ENCODE data around the gene SLC35A5. TPM values are rescaled to one million over a fixed set of nuclear protein-coding genes. Genes with fewer than 3 reads are reported as not detected.

The SLC35A5 gene
- total and polyA plus RNA-seq, 7 donors, result 7.2 to 32.1 (median 16.1) TPM

DNA sequence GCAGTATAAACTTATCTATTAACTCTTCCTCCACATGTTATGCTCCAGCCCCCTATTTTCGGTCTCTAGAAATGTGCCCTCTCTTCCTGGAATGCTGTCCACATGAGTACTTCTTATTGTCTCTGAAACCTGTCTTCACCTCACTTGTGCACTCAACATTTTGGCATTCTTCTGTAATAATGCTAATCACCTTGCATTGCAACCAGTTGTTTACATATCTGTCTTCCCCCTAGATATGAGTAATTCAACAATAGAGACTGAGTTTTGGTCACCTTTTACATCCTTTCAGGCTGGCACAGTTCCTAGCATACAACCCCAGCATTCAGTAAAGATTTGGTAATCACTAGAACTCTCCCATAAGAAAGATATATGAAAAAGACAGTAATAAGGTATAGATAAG, 61.9 kb downstream of the SLC35A5 start:
- Histone ChIP-seq H3K27me3 (no peaks in the 10 kb centered on the region), H3K4me3 (no peak overlapping the region), H3K36me3 (peaks cover 0 to 1% (median 0%) of the 10 kb centered on the region in 4 donors), H3K9me3 (no peaks in the 10 kb centered on the region), H3K27ac (no peak overlapping the region), H3K4me1 (peaks cover 0 to 29% (median 10%) of the 10 kb centered on the region in 4 donors)
- intact Hi-C loops (cut with DNase I), result no loop called here
- DNase-seq, result no peak
- TF ChIP-seq EP300 (IDR thresholded peaks at IDR 0.05), result no peak
- TF ChIP-seq POLR2AphosphoS5 (IDR thresholded peaks at IDR 0.05), result no peak
- WGBS, 2 donors, result 88 to 92% methylated on average over 1 of the region's 1 CpG

DNA sequence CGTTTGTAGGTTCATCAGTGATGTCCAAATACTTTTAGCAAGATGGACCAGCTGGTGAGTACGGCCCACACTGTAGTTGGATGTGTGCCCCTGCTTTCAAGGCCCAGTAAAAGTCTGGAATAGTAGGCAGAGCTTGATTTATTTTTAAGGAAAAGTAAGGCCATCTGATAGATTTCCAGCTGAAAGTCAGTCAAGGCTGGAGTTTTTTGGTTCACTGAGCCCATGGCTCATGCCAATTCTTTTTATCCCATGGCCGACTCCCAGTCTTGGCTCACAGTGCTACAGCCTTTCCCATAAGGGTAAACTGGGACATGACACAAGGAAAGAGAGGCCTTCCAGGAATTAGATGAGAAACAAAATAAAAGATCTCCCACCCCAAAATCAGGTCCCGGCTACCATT, 65.6 kb downstream of the SLC35A5 start:
- Histone ChIP-seq H3K4me3 (no peak overlapping the region), H3K36me3 (no peaks in the 10 kb centered on the region), H3K27ac (peak overlapping the region; percentile 27 to 86 (median 72)), H3K9me3 (no peaks in the 10 kb centered on the region), H3K4me1 (peaks cover 0 to 59% (median 33%) of the 10 kb centered on the region in 4 donors), H3K27me3 (no peaks in the 10 kb centered on the region)
- TF ChIP-seq POLR2AphosphoS5 (IDR thresholded peaks at IDR 0.05) (peak in 2 of 4 donors; percentile 27 to 30), POLR2A (IDR thresholded peaks at IDR 0.05) (no peak), EP300 (IDR thresholded peaks at IDR 0.05) (peak in 1 of 4 donors; percentile 7)
- DNase-seq, result no peak
- WGBS, 2 donors, result 73 to 80% methylated on average over 4 of the region's 4 CpGs
- intact Hi-C loops (cut with DNase I), result no loop called here

DNA sequence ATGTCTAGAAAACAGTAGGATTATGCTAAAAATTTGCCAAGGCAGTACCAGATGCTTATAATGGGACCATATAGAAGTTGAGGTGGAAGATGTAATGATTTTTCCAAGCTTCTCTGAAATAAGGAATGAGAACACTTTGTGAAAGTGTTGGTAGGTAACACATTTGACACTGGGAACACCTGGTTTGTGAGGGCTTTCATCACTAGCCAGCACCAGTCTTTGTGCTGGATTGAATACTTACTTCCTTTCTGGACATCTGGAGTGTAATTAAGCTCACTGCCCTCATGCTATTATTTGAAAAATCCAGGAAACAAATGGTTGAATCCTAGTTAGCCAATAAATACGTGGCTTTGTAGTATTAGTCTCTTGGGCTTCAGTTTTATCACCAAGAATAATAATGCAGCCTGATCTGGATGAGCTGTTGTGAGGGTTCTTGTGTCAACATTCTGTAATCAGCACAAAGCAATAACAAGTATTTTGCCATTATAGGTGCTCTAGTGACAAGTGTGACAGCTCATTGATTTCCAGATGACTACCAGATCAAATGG, 66.1 kb downstream of the SLC35A5 start:
- Histone ChIP-seq H3K27ac (peak overlapping the region; percentile 27 to 86 (median 72)), H3K4me3 (no peak overlapping the region), H3K4me1 (peaks cover 0 to 65% (median 36%) of the 10 kb centered on the region in 4 donors), H3K36me3 (no peaks in the 10 kb centered on the region), H3K27me3 (no peaks in the 10 kb centered on the region), H3K9me3 (no peaks in the 10 kb centered on the region)
- TF ChIP-seq EP300 (IDR thresholded peaks at IDR 0.05) (no peak), POLR2A (IDR thresholded peaks at IDR 0.05) (no peak), POLR2AphosphoS5 (IDR thresholded peaks at IDR 0.05) (no peak)
- TF ChIP-seq, protein P1, sequence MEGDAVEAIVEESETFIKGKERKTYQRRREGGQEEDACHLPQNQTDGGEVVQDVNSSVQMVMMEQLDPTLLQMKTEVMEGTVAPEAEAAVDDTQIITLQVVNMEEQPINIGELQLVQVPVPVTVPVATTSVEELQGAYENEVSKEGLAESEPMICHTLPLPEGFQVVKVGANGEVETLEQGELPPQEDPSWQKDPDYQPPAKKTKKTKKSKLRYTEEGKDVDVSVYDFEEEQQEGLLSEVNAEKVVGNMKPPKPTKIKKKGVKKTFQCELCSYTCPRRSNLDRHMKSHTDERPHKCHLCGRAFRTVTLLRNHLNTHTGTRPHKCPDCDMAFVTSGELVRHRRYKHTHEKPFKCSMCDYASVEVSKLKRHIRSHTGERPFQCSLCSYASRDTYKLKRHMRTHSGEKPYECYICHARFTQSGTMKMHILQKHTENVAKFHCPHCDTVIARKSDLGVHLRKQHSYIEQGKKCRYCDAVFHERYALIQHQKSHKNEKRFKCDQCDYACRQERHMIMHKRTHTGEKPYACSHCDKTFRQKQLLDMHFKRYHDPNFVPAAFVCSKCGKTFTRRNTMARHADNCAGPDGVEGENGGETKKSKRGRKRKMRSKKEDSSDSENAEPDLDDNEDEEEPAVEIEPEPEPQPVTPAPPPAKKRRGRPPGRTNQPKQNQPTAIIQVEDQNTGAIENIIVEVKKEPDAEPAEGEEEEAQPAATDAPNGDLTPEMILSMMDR (IDR thresholded peaks at IDR 0.05), result no peak
- WGBS, 2 donors, result 23 to 53% methylated on average over 1 of the region's 1 CpG
- DNase-seq, result no peak
- intact Hi-C loops (cut with DNase I), result no loop called here

DNA sequence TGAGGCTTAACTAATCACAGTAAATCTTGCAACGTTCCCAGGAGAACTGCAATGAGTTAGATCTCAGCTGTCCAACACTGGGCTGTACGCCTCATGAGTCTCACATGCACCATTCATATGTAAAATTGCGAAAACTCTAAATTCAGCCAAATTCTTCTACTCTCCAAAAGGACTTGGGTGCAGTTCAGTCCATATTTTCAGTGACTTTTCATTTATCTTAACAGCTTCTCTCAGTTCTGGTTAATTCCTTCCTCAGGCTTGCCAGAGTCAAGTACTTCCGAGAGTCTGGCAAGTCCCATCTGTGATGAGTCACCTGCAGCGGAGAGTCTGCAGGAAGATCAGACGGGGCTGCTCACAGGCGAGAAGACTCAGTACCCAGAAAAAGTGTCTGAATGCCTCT, 67.6 kb downstream of the SLC35A5 start:
- no peak for TF ChIP-seq POLR2A (IDR thresholded peaks at IDR 0.05)
- peak; percentile 60 to 77 (median 74) for TF ChIP-seq POLR2AphosphoS5 (IDR thresholded peaks at IDR 0.05)
- TF ChIP-seq EP300 (IDR thresholded peaks at IDR 0.05), result peak in 2 of 4 donors; percentile 20 to 65
- TF ChIP-seq, protein P1 (IDR thresholded peaks at IDR 0.05), result no peak
- peak overlapping the region; percentile 58 to 86 (median 72) for H3K27ac ChIP-seq
- H3K36me3 ChIP-seq, result no peaks in the 10 kb centered on the region
- no peaks in the 10 kb centered on the region for H3K27me3 ChIP-seq
- no peak overlapping the region for H3K4me3 ChIP-seq
- 51 to 59% methylated on average over 7 of the region's 7 CpGs for WGBS, 2 donors
- H3K4me1 ChIP-seq, result peaks cover 2 to 79% (median 45%) of the 10 kb centered on the region in 4 donors
- peak; percentile 94 for DNase-seq
- H3K9me3 ChIP-seq, result no peaks in the 10 kb centered on the region
- intact Hi-C loops (cut with DNase I), result no loop called here

DNA sequence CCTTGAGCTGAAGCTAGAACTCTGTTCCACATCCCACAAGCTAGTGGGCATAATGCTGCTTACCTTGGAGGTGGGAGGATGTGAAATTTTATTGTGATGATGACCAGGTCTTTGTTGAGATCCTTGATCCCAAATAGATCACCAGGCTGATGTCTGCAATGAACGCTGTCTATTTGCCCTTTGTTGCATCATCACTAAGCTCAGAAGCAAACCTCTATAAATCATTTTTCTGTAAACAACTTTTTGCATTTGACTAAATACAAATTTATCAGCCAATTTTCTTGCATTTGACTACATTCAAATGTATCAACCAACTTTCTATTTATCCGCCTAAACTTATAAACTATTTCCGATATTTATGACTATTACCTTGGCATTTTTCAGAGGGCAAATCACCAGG, 69.4 kb downstream of the SLC35A5 start:
- no peak overlapping the region for H3K4me3 ChIP-seq
- TF ChIP-seq POLR2AphosphoS5 (IDR thresholded peaks at IDR 0.05) (no peak), POLR2A (IDR thresholded peaks at IDR 0.05) (no peak)
- TF ChIP-seq, protein P1 (IDR thresholded peaks at IDR 0.05), result no peak
- H3K36me3 ChIP-seq, result no peaks in the 10 kb centered on the region
- intact Hi-C loops (cut with DNase I), result loop anchor here (10.0 kb wide), 3 partner anchors 524 to 774 kb away; no protein-coding TSS in a partner anchor
- H3K4me1 ChIP-seq, result peaks cover 2 to 94% (median 62%) of the 10 kb centered on the region in 4 donors
- no peak for DNase-seq
- WGBS, 2 donors, result 79 to 87% methylated on average over 3 of the region's 3 CpGs
- H3K27ac ChIP-seq, result peak overlapping the region; percentile 58 to 86 (median 72)
- no peaks in the 10 kb centered on the region for H3K9me3 ChIP-seq
- no peaks in the 10 kb centered on the region for H3K27me3 ChIP-seq
